DND-41 (cell line): ENCODE data around the gene APOE.
"Not testable (repeated sequence)": the region's sequence is repeated elsewhere in the genome, so short reads cannot be mapped to it uniquely, and the experiment has no call there.

Experiments
- ATAC-seq: fragments of 200-7000 bp; cut with Tn5 transposase; 3 replicates; pipeline ENCODE4 v1.9.1; 2021; ENCODE audit warnings: low read depth; ENCODE audit not compliant: insufficient read depth
- DNase-seq: peaks from one replicate; pipeline ENCODE4 v3.0.0-alpha.2; 2020
- H2AFZ ChIP-seq: 2 replicates; pipeline ENCODE4 v1.6.0; 2012; ENCODE audit warnings: low read depth, low read length
- H3K27ac ChIP-seq: 2 replicates; pipeline ENCODE4 v1.5.1; 2012; ENCODE audit warnings: low read length, inconsistent platforms
- H3K27me3 ChIP-seq: fragments of 200-600 bp; sonication (generic); 2 replicates; pipeline ENCODE4 v1.6.0; 2012; ENCODE audit warnings: low read length, mild to moderate bottlenecking, inconsistent platforms; ENCODE audit not compliant: insufficient read depth, poor library complexity
- H3K36me3 ChIP-seq: 2 replicates; pipeline ENCODE4 v1.5.1; 2012; ENCODE audit warnings: low read length, inconsistent platforms; ENCODE audit not compliant: insufficient read depth
- H3K4me1 ChIP-seq: 2 replicates; pipeline ENCODE4 v1.5.1; 2012; ENCODE audit warnings: mild to moderate bottlenecking, low read length; ENCODE audit not compliant: insufficient read depth
- H3K4me2 ChIP-seq: 2 replicates; pipeline ENCODE4 v1.6.0; 2012; ENCODE audit warnings: mild to moderate bottlenecking, moderate library complexity, low read length, inconsistent platforms; ENCODE audit not compliant: insufficient read depth
- H3K4me3 ChIP-seq, 2 experiments: fragments of 200-600 bp in 1 of 2; shearing (Covaris generic) in 1 of 2; 2 replicates each; pipeline ENCODE4 v1.5.1; 2012 to 2016; ENCODE audit warnings: inconsistent platforms in 2 of 2, low read length in 2 of 2, mild to moderate bottlenecking in 2 of 2, low read depth in 1 of 2, moderate library complexity in 1 of 2
- H3K79me2 ChIP-seq: 2 replicates; pipeline ENCODE4 v1.6.0; 2012; ENCODE audit warnings: low read length, inconsistent platforms; ENCODE audit not compliant: insufficient read depth
- H3K9ac ChIP-seq: 2 replicates; pipeline ENCODE4 v1.6.0; 2012; ENCODE audit warnings: low read depth, mild to moderate bottlenecking, inconsistent platforms, low read length, moderate library complexity
- H3K9me3 ChIP-seq: 2 replicates; pipeline ENCODE4 v1.5.1; 2012; ENCODE audit warnings: low read length, moderate library complexity, mild to moderate bottlenecking, inconsistent platforms; ENCODE audit not compliant: insufficient read depth, severe bottlenecking
- H4K20me1 ChIP-seq: 2 replicates; pipeline ENCODE4 v1.6.0; 2012; ENCODE audit warnings: low read length; ENCODE audit not compliant: insufficient read depth
- CTCF ChIP-seq: IDR thresholded peaks from 2 replicates; pipeline ENCODE4 v1.5.1; 2012; ENCODE audit warnings: borderline replicate concordance, low read length, moderate library complexity, mild to moderate bottlenecking; ENCODE audit not compliant: poor library complexity, severe bottlenecking; ENCODE audit errors: extremely low read depth
- EZH2 ChIP-seq: IDR thresholded peaks from 3 replicates; pipeline ENCODE4 v1.6.1; 2012; ENCODE audit warnings: borderline replicate concordance, low read depth, mild to moderate bottlenecking, moderate library complexity, low read length, inconsistent platforms; ENCODE audit not compliant: severe bottlenecking

The APOE gene

GRCh38 chr19:44878120-44878865 is 27.3 kb upstream of the APOE start:
- no peak overlapping the region for H3K27ac ChIP-seq
- no peak for TF ChIP-seq CTCF
- no peak for TF ChIP-seq EZH2
- H2AFZ ChIP-seq, result no peak overlapping the region
- no peaks in the 10 kb centered on the region for H3K4me1 ChIP-seq
- H3K9ac ChIP-seq, result no peak overlapping the region
- H3K9me3 ChIP-seq, result no peaks in the 10 kb centered on the region
- ATAC-seq, result no peak
- no peaks in the 10 kb centered on the region for H3K79me2 ChIP-seq
- no peak for DNase-seq
- no peaks in the 10 kb centered on the region for H4K20me1 ChIP-seq
- no peak overlapping the region for H3K4me3 ChIP-seq
- no peak overlapping the region for H3K4me2 ChIP-seq
- no peaks in the 10 kb centered on the region for H3K27me3 ChIP-seq
- H3K36me3 ChIP-seq, result no peaks in the 10 kb centered on the region

GRCh38 chr19:44879309-44880065 is 26.1 kb upstream of the APOE start:
- no peak overlapping the region for H2AFZ ChIP-seq
- ATAC-seq (no peak), DNase-seq (no peak)

GRCh38 chr19:44882063-44882462 is 23.5 kb upstream of the APOE start:
- Histone ChIP-seq H2AFZ (no peak overlapping the region), H3K4me1 (no peaks in the 10 kb centered on the region), H3K79me2 (no peaks in the 10 kb centered on the region), H3K9me3 (no peaks in the 10 kb centered on the region), H4K20me1 (no peaks in the 10 kb centered on the region), H3K27me3 (no peaks in the 10 kb centered on the region), H3K27ac (no peak overlapping the region), H3K4me3 (no peak overlapping the region), H3K36me3 (no peaks in the 10 kb centered on the region), H3K4me2 (no peak overlapping the region), H3K9ac (no peak overlapping the region)
- no peak for ATAC-seq
- DNase-seq, result no peak
- TF ChIP-seq EZH2 (no peak), CTCF (no peak)

More at GRCh38 chr19:44879309-44880065, 26.1 kb upstream of the APOE start:
- no peak overlapping the region for H3K4me2 ChIP-seq
- no peak overlapping the region for H3K27ac ChIP-seq
- H3K79me2 ChIP-seq, result no peaks in the 10 kb centered on the region
- H3K4me1 ChIP-seq, result no peaks in the 10 kb centered on the region
- H3K27me3 ChIP-seq, result no peaks in the 10 kb centered on the region
- H3K4me3 ChIP-seq, result no peak overlapping the region
- H3K9ac ChIP-seq, result no peak overlapping the region
- no peaks in the 10 kb centered on the region for H4K20me1 ChIP-seq
- no peaks in the 10 kb centered on the region for H3K36me3 ChIP-seq
- no peaks in the 10 kb centered on the region for H3K9me3 ChIP-seq
- TF ChIP-seq EZH2, result no peak
- no peak for TF ChIP-seq CTCF

GRCh38 chr19:44882619-44883397 is 22.8 kb upstream of the APOE start:
- not testable (repeated sequence) for H3K4me3 ChIP-seq, H3K27ac ChIP-seq, H3K79me2 ChIP-seq, H3K4me2 ChIP-seq, H4K20me1 ChIP-seq, H2AFZ ChIP-seq, ATAC-seq, H3K36me3 ChIP-seq, H3K9ac ChIP-seq, H3K4me1 ChIP-seq, H3K9me3 ChIP-seq, DNase-seq, H3K27me3 ChIP-seq
